Measurements from ENCODE around the gene UQCC5. TPM values are rescaled to one million over a fixed set of nuclear protein-coding genes. Genes with fewer than 3 reads are reported as not detected.

The UQCC5 gene
- total RNA-seq, 1 donor from 2014 or later = 2.0 TPM

GRCh38 chr3:52518723-52519444 is 17.5 kb upstream of the UQCC5 start:
- Histone ChIP-seq H4K20me1 (ENCODE audit: low read depth) (no peaks in the 10 kb centered on the region), H3K4me1 (no peaks in the 10 kb centered on the region), H3K79me2 (ENCODE audit: low read depth) (no peaks in the 10 kb centered on the region), H3K9me3 (ENCODE audit: low read depth) (no peaks in the 10 kb centered on the region), H3K27ac (no peak overlapping the region), H3K9ac (no peak overlapping the region), H3F3A (ENCODE audit: low read depth) (no peaks in the 10 kb centered on the region), H3K36me3 (no peaks in the 10 kb centered on the region), H3K4me3 (no peak overlapping the region), H3K4me2 (no peak overlapping the region), H2AFZ (replicated peaks) (no peak overlapping the region), H3K27me3 (peaks cover 6% of the 10 kb centered on the region)
- no peak overlapping the region for H3K4me3 Mint-ChIP-seq
- H3K27me3 Mint-ChIP-seq (ENCODE audit: insufficient read depth, low read depth) = no peaks in the 10 kb centered on the region
- no peak overlapping the region for H3K27ac Mint-ChIP-seq
- peaks cover 3% of the 10 kb centered on the region for H3K4me1 Mint-ChIP-seq
- H3K36me3 Mint-ChIP-seq = peaks cover under 1% of the 10 kb centered on the region
- no peak for TF ChIP-seq EZH2 (IDR thresholded peaks at IDR 0.05)
- TF ChIP-seq EZH2phosphoT487 (IDR thresholded peaks at IDR 0.05) = no peak
- TF ChIP-seq CTCF (IDR thresholded peaks at IDR 0.05) = no peak
- no peaks in the 10 kb centered on the region for H3K9me3 Mint-ChIP-seq
- no peak for DNase-seq (ENCODE audit: low spot score)

GRCh38 chr3:52519445-52520140 is 16.8 kb upstream of the UQCC5 start:
- peaks cover 3% of the 10 kb centered on the region for H3K4me1 Mint-ChIP-seq
- H3K27ac Mint-ChIP-seq = no peak overlapping the region

GRCh38 chr3:52520141-52520667 is 16.2 kb upstream of the UQCC5 start:
- Histone ChIP-seq H3F3A (ENCODE audit: low read depth) (no peaks in the 10 kb centered on the region), H3K4me2 (no peak overlapping the region), H3K9ac (no peak overlapping the region), H3K9me3 (ENCODE audit: low read depth) (no peaks in the 10 kb centered on the region), H3K27ac (no peak overlapping the region), H4K20me1 (ENCODE audit: low read depth) (no peaks in the 10 kb centered on the region), H3K4me1 (no peaks in the 10 kb centered on the region), H3K79me2 (ENCODE audit: low read depth) (no peaks in the 10 kb centered on the region), H3K27me3 (peaks cover 6% of the 10 kb centered on the region), H3K36me3 (no peaks in the 10 kb centered on the region), H3K4me3 (no peak overlapping the region), H2AFZ (replicated peaks) (no peak overlapping the region)
- Mint-ChIP-seq H3K4me3 (no peak overlapping the region), H3K27me3 (ENCODE audit: insufficient read depth, low read depth) (no peaks in the 10 kb centered on the region), H3K4me1 (peaks cover 2% of the 10 kb centered on the region), H3K36me3 (peaks cover 7% of the 10 kb centered on the region), H3K9me3 (no peaks in the 10 kb centered on the region), H3K27ac (no peak overlapping the region)
- no peak for DNase-seq (ENCODE audit: low spot score)
- TF ChIP-seq CTCF (IDR thresholded peaks at IDR 0.05) (no peak), EZH2 (IDR thresholded peaks at IDR 0.05) (no peak), EZH2phosphoT487 (IDR thresholded peaks at IDR 0.05) (no peak)

More at GRCh38 chr3:52519445-52520140, 16.8 kb upstream of the UQCC5 start:
- H3K27ac ChIP-seq = no peak overlapping the region
- Mint-ChIP-seq H3K9me3 (no peaks in the 10 kb centered on the region), H3K36me3 (peaks cover 7% of the 10 kb centered on the region), H3K27me3 (ENCODE audit: insufficient read depth, low read depth) (no peaks in the 10 kb centered on the region), H3K4me3 (no peak overlapping the region)
- no peaks in the 10 kb centered on the region for H3K79me2 ChIP-seq (ENCODE audit: low read depth)
- no peak for DNase-seq (ENCODE audit: low spot score)
- H3K36me3 ChIP-seq = no peaks in the 10 kb centered on the region
- H3K4me3 ChIP-seq = no peak overlapping the region
- H3F3A ChIP-seq (ENCODE audit: low read depth) = no peaks in the 10 kb centered on the region
- H3K9ac ChIP-seq = no peak overlapping the region
- TF ChIP-seq CTCF (IDR thresholded peaks at IDR 0.05) (no peak), EZH2 (IDR thresholded peaks at IDR 0.05) (no peak), EZH2phosphoT487 (IDR thresholded peaks at IDR 0.05) (no peak)
- H3K9me3 ChIP-seq (ENCODE audit: low read depth) = no peaks in the 10 kb centered on the region
- H4K20me1 ChIP-seq (ENCODE audit: low read depth) = no peaks in the 10 kb centered on the region
- H2AFZ ChIP-seq (replicated peaks) = no peak overlapping the region
- H3K4me1 ChIP-seq = no peaks in the 10 kb centered on the region
- no peak overlapping the region for H3K4me2 ChIP-seq
- peaks cover 6% of the 10 kb centered on the region for H3K27me3 ChIP-seq

All from neural progenitor cell (in vitro differentiated cells).